BE2C (cell line): ENCODE results near the gene VTI1A.

Experiments
- DNase-seq: peaks from one replicate; pipeline ENCODE4 v3.0.0-alpha.2; 2020
- H3K27me3 ChIP-seq: fragments of 250-450 bp; sonication (Bioruptor Pico); 2 replicates; pipeline ENCODE4 v1.5.1; 2020; ENCODE audit warnings: mild to moderate bottlenecking
- H3K36me3 ChIP-seq: fragments of 250-450 bp; sonication (Bioruptor Pico); 2 replicates; pipeline ENCODE4 v1.5.1; 2020; ENCODE audit warnings: mild to moderate bottlenecking
- H3K4me1 ChIP-seq: fragments of 250-450 bp; sonication (Bioruptor Pico); 2 replicates; pipeline ENCODE4 v1.5.1; 2020
- H3K4me3 ChIP-seq: 2 replicates; pipeline ENCODE4 v1.5.1; 2011; ENCODE audit warnings: low read depth, low read length
- H3K9me3 ChIP-seq: fragments of 250-450 bp; sonication (Bioruptor Pico); 2 replicates; pipeline ENCODE4 v1.5.1; 2020
- TF ChIP-seq, protein P1 (sequence below): IDR thresholded peaks from 2 replicates; pipeline ENCODE4 v1.5.1; 2012; ENCODE audit warnings: mild to moderate bottlenecking, low read depth, low read length

VTI1A gene

DNA sequence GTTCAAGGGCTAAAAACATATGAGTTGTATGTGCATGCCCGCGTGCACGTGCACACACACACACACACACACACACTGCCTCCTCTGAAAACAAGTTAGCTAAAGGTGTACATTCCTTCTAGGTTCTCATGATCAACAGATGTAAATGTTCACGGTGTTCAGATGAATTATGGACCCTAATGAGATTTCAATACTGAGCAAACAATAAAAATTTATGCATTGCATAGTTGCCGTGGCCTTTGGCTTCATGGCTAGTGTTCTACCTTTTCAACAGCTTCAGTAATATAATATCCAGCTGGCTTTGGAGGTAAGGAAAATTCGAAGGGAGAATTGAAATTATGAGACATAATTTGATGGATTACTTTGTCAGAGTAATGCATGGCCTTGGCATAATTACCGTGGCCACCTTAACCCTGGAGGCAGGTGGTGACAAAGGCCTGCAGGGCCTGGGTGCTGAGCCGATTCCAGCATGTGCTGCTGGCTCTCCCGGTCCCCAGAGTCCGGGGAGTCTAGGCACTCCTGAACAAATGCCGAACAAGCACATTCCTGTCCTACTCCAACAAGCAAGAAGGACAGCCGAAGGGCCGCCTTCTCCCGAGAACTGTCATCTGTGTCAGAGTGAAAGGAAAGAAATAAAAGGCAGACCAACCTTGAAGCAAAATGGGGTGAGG, 336.5 kb downstream of the VTI1A start:
- H3K27me3 ChIP-seq = no peaks in the 10 kb centered on the region
- no peaks in the 10 kb centered on the region for H3K9me3 ChIP-seq
- no peaks in the 10 kb centered on the region for H3K36me3 ChIP-seq
- peak overlapping the region; percentile 11; the same call in 1 of the 2 replicates for H3K4me3 ChIP-seq
- H3K4me1 ChIP-seq = peaks cover 8% of the 10 kb centered on the region; the same call in 1 of the 2 replicates
- DNase-seq = peak; percentile 35
- TF ChIP-seq, protein P1, sequence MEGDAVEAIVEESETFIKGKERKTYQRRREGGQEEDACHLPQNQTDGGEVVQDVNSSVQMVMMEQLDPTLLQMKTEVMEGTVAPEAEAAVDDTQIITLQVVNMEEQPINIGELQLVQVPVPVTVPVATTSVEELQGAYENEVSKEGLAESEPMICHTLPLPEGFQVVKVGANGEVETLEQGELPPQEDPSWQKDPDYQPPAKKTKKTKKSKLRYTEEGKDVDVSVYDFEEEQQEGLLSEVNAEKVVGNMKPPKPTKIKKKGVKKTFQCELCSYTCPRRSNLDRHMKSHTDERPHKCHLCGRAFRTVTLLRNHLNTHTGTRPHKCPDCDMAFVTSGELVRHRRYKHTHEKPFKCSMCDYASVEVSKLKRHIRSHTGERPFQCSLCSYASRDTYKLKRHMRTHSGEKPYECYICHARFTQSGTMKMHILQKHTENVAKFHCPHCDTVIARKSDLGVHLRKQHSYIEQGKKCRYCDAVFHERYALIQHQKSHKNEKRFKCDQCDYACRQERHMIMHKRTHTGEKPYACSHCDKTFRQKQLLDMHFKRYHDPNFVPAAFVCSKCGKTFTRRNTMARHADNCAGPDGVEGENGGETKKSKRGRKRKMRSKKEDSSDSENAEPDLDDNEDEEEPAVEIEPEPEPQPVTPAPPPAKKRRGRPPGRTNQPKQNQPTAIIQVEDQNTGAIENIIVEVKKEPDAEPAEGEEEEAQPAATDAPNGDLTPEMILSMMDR = no peak

DNA sequence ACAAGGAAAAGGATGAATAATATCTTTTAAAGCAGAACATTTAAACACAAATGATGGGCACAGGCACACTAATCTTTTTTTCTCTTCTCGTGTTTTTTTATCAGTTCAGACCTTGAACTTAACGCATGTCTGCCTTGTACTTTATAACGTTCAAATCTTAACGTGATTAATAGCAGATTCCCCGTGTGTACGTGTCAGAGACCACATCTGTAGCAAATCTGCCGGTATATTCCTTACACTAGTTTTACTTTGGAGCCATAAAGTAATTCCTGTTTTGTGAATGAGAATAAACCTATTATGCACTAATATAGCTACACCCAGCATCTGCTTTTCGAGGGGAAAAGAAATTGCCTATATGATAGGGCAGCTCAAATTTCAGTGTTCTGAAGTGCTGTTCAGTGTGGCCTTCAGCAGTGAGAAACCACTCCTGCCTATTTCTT, 337.0 kb downstream of the VTI1A start:
- DNase-seq = no peak
- H3K4me1 ChIP-seq = peaks cover 8% of the 10 kb centered on the region; the same call in 1 of the 2 replicates
- no peaks in the 10 kb centered on the region for H3K27me3 ChIP-seq
- peak overlapping the region; percentile 11; the same call in 1 of the 2 replicates for H3K4me3 ChIP-seq
- no peaks in the 10 kb centered on the region for H3K9me3 ChIP-seq
- TF ChIP-seq, protein P1 = no peak
- H3K36me3 ChIP-seq = no peaks in the 10 kb centered on the region

DNA sequence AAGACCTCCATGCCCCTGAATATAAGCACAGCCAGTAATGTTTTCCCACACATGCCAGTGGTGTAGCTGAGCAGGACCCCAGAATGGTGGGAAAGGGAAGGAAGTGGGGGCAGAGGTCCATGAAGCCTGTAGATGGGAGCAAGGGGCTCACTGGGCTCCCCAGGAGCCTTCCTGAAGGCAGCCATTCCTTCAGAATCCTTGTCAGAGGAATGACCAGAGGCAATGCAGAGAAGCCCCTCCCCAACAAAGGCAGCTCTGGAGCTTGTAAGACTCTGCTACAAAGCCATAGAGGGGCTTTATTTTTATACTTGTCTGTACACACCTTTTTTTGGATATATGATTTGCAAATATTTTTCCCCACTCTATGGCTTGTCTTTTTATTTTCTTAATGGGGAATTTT, 338.1 kb downstream of the VTI1A start:
- H3K36me3 ChIP-seq = no peaks in the 10 kb centered on the region
- DNase-seq = no peak
- no peaks in the 10 kb centered on the region for H3K27me3 ChIP-seq
- H3K4me1 ChIP-seq = peaks cover 8% of the 10 kb centered on the region; the same call in 1 of the 2 replicates
- H3K9me3 ChIP-seq = no peaks in the 10 kb centered on the region
- TF ChIP-seq, protein P1 = no peak
- H3K4me3 ChIP-seq = no peak overlapping the region

DNA sequence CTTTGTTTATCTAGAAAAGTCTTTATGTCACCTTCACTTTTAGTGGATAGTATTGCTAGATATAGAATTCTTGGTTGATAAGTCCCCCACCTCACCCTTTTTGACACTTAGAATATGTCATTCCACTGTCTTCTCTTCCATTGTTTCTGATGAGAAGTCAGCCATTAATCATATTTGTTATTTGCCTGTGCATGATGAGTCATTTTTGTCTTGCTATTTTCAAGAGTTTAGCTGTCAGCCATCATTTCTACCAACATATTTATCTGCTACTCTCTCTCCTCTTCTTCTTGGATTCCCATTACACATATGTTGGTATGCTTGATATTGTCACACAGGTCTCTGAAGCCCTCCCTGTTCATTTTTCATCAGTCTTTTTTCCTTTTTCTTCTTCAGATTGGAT, 342.2 kb downstream of the VTI1A start:
- no peak for DNase-seq

DNA sequence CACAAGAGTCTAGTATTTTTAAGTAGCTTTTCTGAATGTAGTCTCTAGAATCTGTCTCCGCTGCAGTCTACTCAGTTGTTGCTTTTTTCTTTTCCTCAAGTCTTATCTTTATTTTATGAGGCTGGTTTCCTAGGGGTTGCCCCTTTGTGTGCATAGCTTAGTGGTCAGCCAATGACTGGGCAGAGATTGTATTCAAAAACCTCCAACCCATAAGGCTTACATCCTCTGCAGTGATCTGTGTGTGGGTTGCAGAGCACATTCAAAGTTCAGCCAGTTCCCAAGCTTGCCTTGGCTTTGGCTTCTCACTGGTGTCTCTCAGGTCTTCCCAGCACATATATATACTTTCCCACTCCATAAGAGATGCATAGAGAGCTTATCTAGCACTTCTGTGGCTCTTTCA, 343.0 kb downstream of the VTI1A start:
- no peak for DNase-seq
- Histone ChIP-seq H3K9me3 (no peaks in the 10 kb centered on the region), H3K4me3 (no peak overlapping the region), H3K27me3 (no peaks in the 10 kb centered on the region), H3K36me3 (no peaks in the 10 kb centered on the region), H3K4me1 (peaks cover 3% of the 10 kb centered on the region; the same call in 1 of the 2 replicates)
- TF ChIP-seq, protein P1 = no peak

More for the DNA sequence above, 342.2 kb downstream of the VTI1A start:
- H3K36me3 ChIP-seq = no peaks in the 10 kb centered on the region
- peaks cover 3% of the 10 kb centered on the region; the same call in 1 of the 2 replicates for H3K4me1 ChIP-seq
- no peak overlapping the region for H3K4me3 ChIP-seq
- TF ChIP-seq, protein P1 = no peak
- H3K27me3 ChIP-seq = no peaks in the 10 kb centered on the region
- H3K9me3 ChIP-seq = no peaks in the 10 kb centered on the region

DNA sequence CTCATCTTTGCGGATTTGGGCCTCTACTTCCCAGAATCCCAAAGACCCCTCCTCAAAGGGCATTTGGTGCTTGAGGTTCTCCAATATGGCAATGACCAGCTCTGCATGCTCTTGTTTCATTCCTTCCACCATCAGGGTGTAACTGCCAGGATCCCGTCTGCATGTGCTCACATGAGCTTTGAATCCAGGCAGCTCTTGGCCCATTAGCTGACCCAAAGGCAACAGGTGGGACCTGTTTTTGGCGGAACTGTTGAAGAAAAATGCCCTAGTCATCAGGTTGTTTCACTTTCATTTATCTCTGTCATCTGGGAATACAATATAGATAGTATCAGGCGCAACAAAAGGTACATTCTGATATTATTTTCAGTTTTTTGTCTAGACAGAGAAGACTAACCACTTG, 343.9 kb downstream of the VTI1A start:
- Histone ChIP-seq H3K4me3 (no peak overlapping the region), H3K9me3 (no peaks in the 10 kb centered on the region), H3K36me3 (no peaks in the 10 kb centered on the region), H3K4me1 (peaks cover 3% of the 10 kb centered on the region; the same call in 1 of the 2 replicates), H3K27me3 (no peaks in the 10 kb centered on the region)
- DNase-seq = no peak
- TF ChIP-seq, protein P1 = no peak
